ENCODE measurements around the gene OTUB2.

DNA sequence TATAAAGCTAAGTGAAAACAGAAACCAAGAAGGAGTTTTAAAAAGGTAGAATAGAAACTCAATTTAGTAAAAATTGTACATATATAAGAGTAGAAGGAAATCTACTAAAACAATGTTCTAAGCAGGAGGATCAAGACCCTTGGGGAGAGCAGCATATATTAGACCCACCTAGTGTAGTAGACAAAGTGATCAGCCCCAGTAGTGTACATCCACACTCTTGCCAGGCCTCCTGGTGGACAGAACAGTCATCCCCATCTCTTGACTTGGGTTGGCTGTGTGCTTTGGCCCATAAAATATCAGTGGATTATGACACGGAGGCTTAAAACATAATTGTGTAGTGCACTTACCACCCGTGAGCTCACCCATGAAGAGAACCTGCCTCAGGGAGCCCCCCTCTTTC lies 10.9 kb upstream of the OTUB2 start:
- 0 out of 2 replicates have a peak, but pooled peaks have one; percentile 7 for TF ChIP-seq CTCF (IDR thresholded peaks at IDR 0.05; ENCODE audit: low read length)
- TF ChIP-seq EZH2phosphoT487 (IDR thresholded peaks at IDR 0.05; ENCODE audit: low read length), result no peak
- no peak for TF ChIP-seq EZH2 (optimal IDR thresholded peaks at IDR 0.05; ENCODE audit: low read depth, low read length)

Measured in MM.1S (cell line).